Gastrocnemius medialis (tissue), 4 donors: Measurements from ENCODE around the gene TRIM71. TPM values are rescaled to one million over a fixed set of nuclear protein-coding genes. Genes with fewer than 3 reads are reported as not detected.
"Not testable (repeated sequence)": the region's sequence is repeated elsewhere in the genome, so short reads cannot be mapped to it uniquely, and the experiment has no call there.

ENCODE experiments used
- ATAC-seq, 2 donors: fragments of 150-250 bp; one replicate each; pipeline ENCODE4 v1.9.1; 2016
- DNase-seq, 2 donors: peaks; one replicate each; pipeline ENCODE4 v3.0.0-alpha.2; 2019
- H3K27ac ChIP-seq, 4 donors: fragments of 200-600 bp; sonication (generic); 1 replicate in 1 of 4; 2 replicates in 3 of 4; pipeline ENCODE4 v1.5.1; 2016 to 2018; ENCODE audit warnings: mild to moderate bottlenecking in 2 of 4, moderate library complexity in 1 of 4
- H3K27me3 ChIP-seq, 3 donors: fragments of 200-600 bp; sonication (generic) in 2 of 3; 1 replicate in 1 of 3; 2 replicates in 2 of 3; pipeline versions ENCODE4 v1.5.1 to v1.6.0; 2016 to 2019; ENCODE audit warnings: mild to moderate bottlenecking in 1 of 3, moderate library complexity in 1 of 3
- H3K36me3 ChIP-seq, 2 donors: fragments of 200-600 bp; sonication (generic) in 1 of 2; one replicate each; pipeline ENCODE4 v1.5.1; 2017 to 2018
- H3K4me1 ChIP-seq, 2 donors: fragments of 200-600 bp; sonication (generic) in 1 of 2; one replicate each; pipeline ENCODE4 v1.5.1; 2016 to 2017; ENCODE audit warnings: mild to moderate bottlenecking in 2 of 2
- H3K4me3 ChIP-seq, 4 donors: fragments of 200-600 bp; sonication (generic) in 3 of 4; 1 replicate in 1 of 4; 2 replicates in 3 of 4; pipeline ENCODE4 v1.5.1; 2016 to 2019; ENCODE audit warnings: mild to moderate bottlenecking in 2 of 4
- H3K9me3 ChIP-seq, 3 donors: fragments of 200-600 bp; sonication (generic) in 2 of 3; 1 replicate in 1 of 3; 2 replicates in 2 of 3; pipeline ENCODE4 v1.5.1; 2016 to 2019
- POLR2A ChIP-seq, 2 donors: fragments of 450-650 bp; IDR thresholded peaks; one replicate each; pipeline ENCODE4 v1.6.1; 2017; ENCODE audit warnings: antibody characterized with exemption in 2 of 2, mild to moderate bottlenecking in 2 of 2, moderate library complexity in 2 of 2
- in situ Hi-C, 4 donors: fragments of 200-750 bp; cut with MboI; loops; one replicate each; pipeline versions ENCODE4 v1.15.0 to v1.8.0; 2017; ENCODE audit warnings: low sequenced_read_pairs in 4 of 4
- intact Hi-C: fragments of 100-400 bp; cut with DNase I; formaldehyde crosslinking; loops from one replicate; pipeline ENCODE4 v1.15.1; 2023; ENCODE audit warnings: low total_unique reads
- total RNA-seq, 4 donors: library from RNA; depleted of rRNA; stranded (reverse); fragments of >200 nt; gene quantifications; one replicate each; pipeline versions ENCODE4 v1.1.0 to v1.2.3, GENCODE V29; 2016
- TF ChIP-seq, protein P1 (sequence below), 5 experiments: fragments of 450-650 bp in 3 of 5; fragments of 200-600 bp in 2 of 5; sonication (generic) in 2 of 5; IDR thresholded peaks in 4 of 5; conservative IDR thresholded peaks in 1 of 5; 1 replicate in 4 of 5; 2 replicates in 1 of 5; pipeline ENCODE4 v1.5.1; 2016 to 2019; ENCODE audit warnings: antibody characterized with exemption in 5 of 5, mild to moderate bottlenecking in 3 of 5, moderate library complexity in 3 of 5

The TRIM71 gene
- total RNA-seq, 4 donors from 2014 or later = not detected

DNA sequence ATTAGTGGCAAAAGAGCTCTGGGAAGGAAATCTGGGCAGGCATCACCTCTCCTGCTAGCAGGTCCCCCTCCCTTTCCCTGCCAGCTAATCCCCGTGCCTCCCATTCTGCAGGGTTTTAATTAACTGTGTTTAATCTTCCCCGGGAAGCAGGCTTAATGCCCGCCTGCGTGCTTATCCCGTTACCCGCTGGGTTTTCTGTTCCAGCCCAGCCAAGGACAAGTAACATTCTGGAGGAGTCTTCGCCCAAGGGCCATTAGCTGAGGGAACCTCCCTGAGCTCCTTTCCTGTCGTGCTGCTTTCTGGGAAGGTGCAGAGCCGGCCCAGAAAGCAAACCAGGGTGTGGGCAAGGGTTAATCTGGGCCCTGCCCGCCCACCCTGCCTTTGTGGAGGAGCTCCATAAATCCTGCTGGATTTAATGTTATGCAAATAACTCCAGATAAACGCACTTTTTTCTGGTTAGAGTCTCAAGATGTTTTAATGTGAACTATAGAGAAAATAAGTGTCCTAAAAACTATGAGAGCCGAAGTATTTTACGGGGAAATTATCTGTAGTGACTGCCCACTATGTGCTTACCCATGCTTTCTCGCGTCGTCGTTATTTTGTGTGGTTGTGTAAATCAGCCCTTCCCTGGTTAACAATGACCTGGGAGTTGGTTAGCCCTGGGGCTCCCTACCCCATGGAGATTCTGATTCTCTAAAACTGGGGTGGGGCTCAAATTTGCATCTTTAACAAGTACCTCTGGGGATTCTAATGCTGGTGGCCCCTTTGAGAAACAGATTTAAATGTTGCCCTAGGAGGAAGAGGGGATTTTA is 25.9 kb downstream of the TRIM71 start:
- ATAC-seq = no peak
- TF ChIP-seq, protein P1, sequence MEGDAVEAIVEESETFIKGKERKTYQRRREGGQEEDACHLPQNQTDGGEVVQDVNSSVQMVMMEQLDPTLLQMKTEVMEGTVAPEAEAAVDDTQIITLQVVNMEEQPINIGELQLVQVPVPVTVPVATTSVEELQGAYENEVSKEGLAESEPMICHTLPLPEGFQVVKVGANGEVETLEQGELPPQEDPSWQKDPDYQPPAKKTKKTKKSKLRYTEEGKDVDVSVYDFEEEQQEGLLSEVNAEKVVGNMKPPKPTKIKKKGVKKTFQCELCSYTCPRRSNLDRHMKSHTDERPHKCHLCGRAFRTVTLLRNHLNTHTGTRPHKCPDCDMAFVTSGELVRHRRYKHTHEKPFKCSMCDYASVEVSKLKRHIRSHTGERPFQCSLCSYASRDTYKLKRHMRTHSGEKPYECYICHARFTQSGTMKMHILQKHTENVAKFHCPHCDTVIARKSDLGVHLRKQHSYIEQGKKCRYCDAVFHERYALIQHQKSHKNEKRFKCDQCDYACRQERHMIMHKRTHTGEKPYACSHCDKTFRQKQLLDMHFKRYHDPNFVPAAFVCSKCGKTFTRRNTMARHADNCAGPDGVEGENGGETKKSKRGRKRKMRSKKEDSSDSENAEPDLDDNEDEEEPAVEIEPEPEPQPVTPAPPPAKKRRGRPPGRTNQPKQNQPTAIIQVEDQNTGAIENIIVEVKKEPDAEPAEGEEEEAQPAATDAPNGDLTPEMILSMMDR (IDR thresholded peaks at IDR 0.05 in 4 of 5, conservative IDR thresholded peaks at IDR 0.05 in 1 of 5) = no peak
- no peaks in the 10 kb centered on the region for H3K27me3 ChIP-seq
- no peaks in the 10 kb centered on the region for H3K9me3 ChIP-seq
- no peak for DNase-seq
- H3K4me3 ChIP-seq = no peak overlapping the region
- no peaks in the 10 kb centered on the region for H3K36me3 ChIP-seq
- intact Hi-C loops = no loop called here
- in situ Hi-C loops = no loop called here
- H3K4me1 ChIP-seq = no peaks in the 10 kb centered on the region
- H3K27ac ChIP-seq = no peak overlapping the region

DNA sequence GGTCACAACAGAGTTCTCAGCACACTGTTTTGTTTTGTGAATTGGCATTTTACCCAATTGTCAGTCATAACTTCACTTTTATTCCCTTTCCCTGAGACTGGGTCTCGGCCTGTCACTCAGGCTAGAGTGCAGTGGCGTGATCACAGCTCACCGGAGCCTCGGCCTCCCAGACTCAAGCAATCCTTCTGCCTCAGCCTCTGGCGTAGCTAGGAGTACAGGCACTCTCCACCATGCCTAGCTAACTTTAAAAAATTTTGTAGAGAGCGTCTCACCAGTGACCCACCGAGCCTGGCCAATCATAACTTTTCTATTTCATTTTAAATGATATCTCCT is 26.5 kb downstream of the TRIM71 start:
- Histone ChIP-seq H3K27ac (no peak overlapping the region), H3K36me3 (no peaks in the 10 kb centered on the region), H3K9me3 (no peaks in the 10 kb centered on the region), H3K4me3 (no peak overlapping the region), H3K4me1 (no peaks in the 10 kb centered on the region), H3K27me3 (no peaks in the 10 kb centered on the region)
- in situ Hi-C loops = no loop called here
- intact Hi-C loops = no loop called here
- TF ChIP-seq POLR2A (IDR thresholded peaks at IDR 0.05) = no peak
- TF ChIP-seq, protein P1 (IDR thresholded peaks at IDR 0.05 in 4 of 5, conservative IDR thresholded peaks at IDR 0.05 in 1 of 5) = no peak
- DNase-seq = no peak
- no peak for ATAC-seq

DNA sequence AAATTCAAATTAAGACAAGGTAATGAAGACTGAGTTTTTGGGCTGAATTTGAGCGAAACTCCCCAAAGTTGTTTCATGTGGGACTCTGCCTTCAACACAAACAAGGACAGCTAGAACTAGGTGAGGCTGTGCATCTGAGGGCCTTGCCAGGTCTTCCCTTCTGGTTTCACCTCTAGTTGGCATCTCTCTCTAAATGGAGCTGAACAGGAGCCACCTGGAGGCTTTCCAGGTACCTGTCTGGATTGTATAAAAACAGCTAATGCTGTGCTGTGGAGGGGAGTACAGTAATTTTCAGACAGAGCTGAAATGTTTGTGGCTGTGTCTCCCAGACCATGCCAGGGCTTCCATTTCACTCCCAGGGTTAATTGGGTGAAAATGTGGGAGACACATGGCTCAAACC is 27.1 kb downstream of the TRIM71 start:
- in situ Hi-C loops (no loop called here), intact Hi-C loops (no loop called here)
- no peaks in the 10 kb centered on the region for H3K4me1 ChIP-seq
- ATAC-seq (no peak), DNase-seq (no peak)
- no peak for TF ChIP-seq POLR2A (IDR thresholded peaks at IDR 0.05)
- TF ChIP-seq, protein P1 (IDR thresholded peaks at IDR 0.05 in 4 of 5, conservative IDR thresholded peaks at IDR 0.05 in 1 of 5) = no peak
- H3K36me3 ChIP-seq = no peaks in the 10 kb centered on the region
- H3K4me3 ChIP-seq = no peak overlapping the region
- H3K9me3 ChIP-seq = no peaks in the 10 kb centered on the region
- H3K27me3 ChIP-seq = no peaks in the 10 kb centered on the region
- no peak overlapping the region for H3K27ac ChIP-seq

DNA sequence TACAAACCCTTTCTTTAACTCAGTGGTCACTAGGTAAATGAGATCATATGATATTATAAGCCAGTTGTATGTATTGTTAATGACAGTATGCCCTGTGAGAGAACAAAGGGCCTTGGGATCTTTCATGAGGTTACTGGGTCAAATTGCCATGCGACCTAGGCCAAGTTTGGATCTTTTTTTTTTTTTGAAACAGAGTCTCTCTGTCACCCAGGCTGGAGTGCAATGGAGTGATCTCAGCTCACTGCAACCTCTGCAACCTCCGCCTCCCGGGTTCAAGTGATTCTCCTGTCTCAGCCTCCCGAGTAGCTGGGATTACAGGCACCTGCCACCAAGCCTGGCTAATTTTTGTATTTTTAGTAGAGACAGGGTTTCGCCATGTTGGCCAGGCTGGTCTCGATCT is 27.7 kb downstream of the TRIM71 start:
- H3K27ac ChIP-seq, H3K36me3 ChIP-seq, H3K4me3 ChIP-seq, ATAC-seq, H3K4me1 ChIP-seq, H3K27me3 ChIP-seq, intact Hi-C loops, H3K9me3 ChIP-seq, in situ Hi-C loops, DNase-seq: not testable (repeated sequence)

DNA sequence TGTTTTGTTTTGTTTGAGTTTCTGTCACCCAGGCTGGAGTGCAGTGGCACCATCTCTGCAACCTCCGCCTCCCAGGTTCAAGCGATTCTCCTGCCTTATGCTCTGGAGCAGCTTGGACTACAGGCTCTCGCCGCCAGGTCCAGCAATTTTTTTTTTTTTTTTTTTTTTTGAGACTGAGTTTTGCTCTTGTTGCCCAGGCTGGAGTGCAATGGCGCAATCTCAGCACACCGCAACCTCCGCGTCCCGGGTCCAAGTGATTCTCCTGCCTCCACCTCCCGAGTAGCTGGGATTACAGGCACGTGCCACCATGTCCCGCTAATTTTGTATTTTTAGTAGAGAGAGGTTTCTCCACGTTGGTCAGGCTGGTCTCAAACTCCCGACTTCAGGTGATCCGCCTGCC is 29.2 kb downstream of the TRIM71 start:
- H3K4me1 ChIP-seq, H3K4me3 ChIP-seq, in situ Hi-C loops, DNase-seq, H3K36me3 ChIP-seq, H3K27me3 ChIP-seq, intact Hi-C loops, ATAC-seq, H3K9me3 ChIP-seq, H3K27ac ChIP-seq: not testable (repeated sequence)

DNA sequence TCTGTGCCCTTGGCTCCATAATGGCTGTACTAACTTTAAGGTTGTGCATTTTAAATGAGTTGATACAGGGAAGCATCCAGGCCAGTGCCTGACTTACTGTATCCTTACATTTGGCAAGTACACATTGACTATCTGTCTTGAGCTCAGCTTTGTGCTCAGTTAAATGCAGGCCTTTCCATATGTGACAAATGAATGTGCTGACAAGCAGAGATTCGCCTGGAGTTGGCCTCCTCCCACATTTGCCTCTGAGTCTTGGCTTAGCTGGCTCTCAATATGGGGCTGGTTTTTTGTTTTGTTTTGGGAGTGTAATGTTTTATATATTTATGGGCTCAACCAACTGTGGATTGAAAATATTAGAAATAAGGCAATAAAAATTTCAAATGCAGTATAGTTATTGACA is 29.7 kb downstream of the TRIM71 start:
- Histone ChIP-seq H3K4me1 (no peaks in the 10 kb centered on the region), H3K27ac (no peak overlapping the region), H3K4me3 (no peak overlapping the region), H3K27me3 (no peaks in the 10 kb centered on the region), H3K9me3 (no peaks in the 10 kb centered on the region), H3K36me3 (no peaks in the 10 kb centered on the region)
- in situ Hi-C loops (no loop called here), intact Hi-C loops (no loop called here)
- no peak for ATAC-seq
- TF ChIP-seq POLR2A (IDR thresholded peaks at IDR 0.05) = no peak
- TF ChIP-seq, protein P1 (IDR thresholded peaks at IDR 0.05 in 4 of 5, conservative IDR thresholded peaks at IDR 0.05 in 1 of 5) = no peak
- no peak for DNase-seq
